ENCODE results near the gene HSPB6. TPM values are rescaled to one million over a fixed set of nuclear protein-coding genes. Genes with fewer than 3 reads are reported as not detected.
A peak's percentile ranks its signal among the peaks of the same experiment; 100 is the strongest.

Gene HSPB6
- polyA plus RNA-seq, 2 of the 4 experiments (the other 2 are of a cell fraction), result 0.16 to 0.26 TPM

- TF ChIP-seq CBX8 (IDR thresholded peaks at IDR 0.05) (no peak), CBX2 (IDR thresholded peaks at IDR 0.05; ENCODE audit: borderline replicate concordance, low read depth) (no peak), GATA3 (IDR thresholded peaks at IDR 0.05; ENCODE audit: borderline replicate concordance) (no peak; the same call in 1 of the 2 replicates), MAX (IDR thresholded peaks at IDR 0.05) (peak; percentile 92), CHD2 (IDR thresholded peaks at IDR 0.05; ENCODE audit: low read length, partially characterized antibody) (no peak), PBX3 (IDR thresholded peaks at IDR 0.05) (0 out of 2 replicates have a peak, but pooled peaks have one; percentile 54), ATOH8 (CRISPR knock-in tag; IDR thresholded peaks at IDR 0.05; ENCODE audit: low read depth) (0 out of 2 replicates have a peak, but pooled peaks have one; percentile 16), USF2 (IDR thresholded peaks at IDR 0.05) (no peak), NR3C1 (IDR thresholded peaks at IDR 0.05) (no peak), SMC3 (IDR thresholded peaks at IDR 0.05) (peak; percentile 98), MAZ (IDR thresholded peaks at IDR 0.05; ENCODE audit: borderline replicate concordance, low read depth, low read length) (peak; percentile 87), KDM1A (IDR thresholded peaks at IDR 0.05; ENCODE audit: low read depth) (no peak), POLR2AphosphoS2 (conservative IDR thresholded peaks at IDR 0.05; ENCODE audit: low read length) (no peak), RCOR1 (IDR thresholded peaks at IDR 0.05; ENCODE audit: low read depth, low read length) (no peak), EP300 (IDR thresholded peaks at IDR 0.05) (no peak), NPAS2 (CRISPR knock-in tag; IDR thresholded peaks at IDR 0.05; ENCODE audit: borderline replicate concordance) (no peak), MYC (IDR thresholded peaks at IDR 0.05; ENCODE audit: borderline replicate concordance, low read length) (peak; percentile 87), HOXA7 (CRISPR knock-in tag; IDR thresholded peaks at IDR 0.05) (no peak), ESRRA (IDR thresholded peaks at IDR 0.05; ENCODE audit: borderline replicate concordance, low read length) (0 out of 2 replicates have a peak, but pooled peaks have one; percentile 39), ZSCAN20 (CRISPR knock-in tag; IDR thresholded peaks at IDR 0.05) (no peak)
Measured at GRCh38 chr19:35716801-35717664, 39.8 kb downstream of the HSPB6 start (continued).

- FAIRE-seq (no peak), ATAC-seq (peak; percentile 41 to 67), DNase-seq (ENCODE audit: low read depth in 1 of 2, low spot score in 1 of 2) (peak; percentile 30 to 90)
- Histone ChIP-seq H3K9me3 (no peaks in the 10 kb centered on the region), H3K4me2 (peak overlapping the region; percentile 89), H3K4me3 (peak overlapping the region; percentile 87), H3K4me1 (peaks cover 20% of the 10 kb centered on the region), H3K27ac (peak overlapping the region; percentile 91 to 98)
- WGBS (ENCODE audit: missing lambda C conversion rate), result 32% methylated on average over 52 of the region's 52 CpGs
- CTCF ChIA-PET, result interaction anchor here (0.6 to 6.6 kb wide), 15 partner anchors 11 to 363 kb away, joined by 3 to 161 read pairs (median 5); partner anchors contain the start of gene ZBTB32
- POLR2A ChIA-PET, result no interaction called here
- TF ChIP-seq JUNB (IDR thresholded peaks at IDR 0.05) (no peak), POLR2AphosphoS2 (conservative IDR thresholded peaks at IDR 0.05; ENCODE audit: low read length) (no peak), TP53 (CRISPR knock-in tag; IDR thresholded peaks at IDR 0.05) (peak; percentile 37; the same call in 1 of the 2 replicates), USF2 (IDR thresholded peaks at IDR 0.05) (peak; percentile 16; the same call in 1 of the 2 replicates), E2F6 (IDR thresholded peaks at IDR 0.05; ENCODE audit: borderline replicate concordance, low read depth) (peak; percentile 98), RNF2 (IDR thresholded peaks at IDR 0.05; ENCODE audit: borderline replicate concordance, low read depth) (peak; percentile 68; the same call in 1 of the 2 replicates), POLR2A (IDR thresholded peaks at IDR 0.05; ENCODE audit: low read length) (peak; percentile 92), ELK1 (IDR thresholded peaks at IDR 0.05; ENCODE audit: low read depth, low read length) (no peak), PHF8 (IDR thresholded peaks at IDR 0.05; ENCODE audit: borderline replicate concordance, low read depth) (peak; percentile 71; the same call in 1 of the 2 replicates), JUN (IDR thresholded peaks at IDR 0.05) (peak in 1 of 2 experiments; percentile 46; a peak in 1 of 5 replicates), NPAS2 (CRISPR knock-in tag; IDR thresholded peaks at IDR 0.05; ENCODE audit: borderline replicate concordance) (peak; percentile 49; the same call in 1 of the 2 replicates), MAFK (IDR thresholded peaks at IDR 0.05; ENCODE audit: partially characterized antibody) (no peak), RFX5 (IDR thresholded peaks at IDR 0.05) (0 out of 2 replicates have a peak, but pooled peaks have one; percentile 15), HOXB5 (CRISPR knock-in tag; IDR thresholded peaks at IDR 0.05) (0 out of 2 replicates have a peak, but pooled peaks have one; percentile 64)
Measured at GRCh38 chr19:35715981-35716800, 40.6 kb downstream of the HSPB6 start.

All from A549 (cell line).